Measurements from ENCODE around the gene RNF225. TPM values are rescaled to one million over a fixed set of nuclear protein-coding genes. Genes with fewer than 3 reads are reported as not detected.

The RNF225 gene
- total and polyA plus RNA-seq, 2 of the 13 experiments (the other 11 are each of a cell fraction or from before 2014, with no cell fraction given), result not detected

DNA sequence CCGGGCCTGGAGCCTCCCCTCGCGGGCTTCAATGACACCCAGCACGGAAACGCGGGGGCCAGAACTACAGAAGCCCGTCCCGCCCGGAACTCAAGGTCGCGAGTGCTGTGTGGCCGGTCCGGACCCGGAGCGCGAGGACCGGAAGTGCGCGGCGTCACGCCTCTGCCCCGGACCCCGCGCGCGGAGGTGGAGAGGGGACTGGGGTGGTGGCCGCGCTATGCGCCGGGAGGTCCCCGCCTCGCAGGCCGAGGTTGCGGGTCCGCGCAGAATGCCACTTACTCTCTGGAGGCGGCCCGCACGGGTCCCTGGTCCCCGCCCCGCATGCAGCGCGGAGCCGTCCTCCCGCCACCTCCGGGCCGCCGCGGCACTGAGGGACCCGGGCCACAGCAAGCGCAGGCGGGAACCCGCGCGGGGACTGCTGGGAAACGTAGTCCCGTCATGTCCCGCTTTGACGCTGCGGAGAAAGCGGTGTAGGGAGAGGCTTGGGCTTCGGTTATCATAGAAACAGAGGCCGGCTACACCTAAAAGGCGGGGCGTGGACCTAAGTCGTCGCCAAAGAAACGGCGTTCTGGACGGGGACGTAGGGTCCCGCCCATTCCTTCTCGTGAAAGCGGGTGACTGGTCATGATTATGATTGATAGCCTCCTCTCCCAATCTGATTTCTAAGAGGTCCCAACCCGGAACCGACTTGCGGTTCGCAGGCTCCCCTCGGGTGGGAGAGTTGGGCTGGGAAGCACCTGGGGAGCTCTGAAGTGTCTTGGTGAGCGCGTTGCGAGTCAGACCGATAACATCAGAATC lies 14.6 kb upstream of the RNF225 start, which contains the start of gene ZNF837 (continued):
- TF ChIP-seq ELK4 (CRISPR knock-in tag; IDR thresholded peaks at IDR 0.05; ENCODE audit: borderline replicate concordance) (0 out of 2 replicates have a peak, but pooled peaks have one; percentile 73), NFYC (CRISPR knock-in tag; IDR thresholded peaks at IDR 0.05) (peak; percentile 94), CC2D1A (CRISPR knock-in tag; IDR thresholded peaks at IDR 0.05) (peak; percentile 51; the same call in 1 of the 2 replicates), ZNF782 (CRISPR knock-in tag; IDR thresholded peaks at IDR 0.05; ENCODE audit: borderline replicate concordance) (peak; percentile 62; the same call in 1 of the 2 replicates), ZSCAN12 (CRISPR knock-in tag; IDR thresholded peaks at IDR 0.05) (peak; percentile 56; the same call in 1 of the 2 replicates), MTA3 (CRISPR knock-in tag; IDR thresholded peaks at IDR 0.05) (no peak), NFE2 (CRISPR knock-in tag; IDR thresholded peaks at IDR 0.05) (no peak), ZNF136 (CRISPR knock-in tag; IDR thresholded peaks at IDR 0.05; ENCODE audit: low read depth) (no peak), ZNF556 (CRISPR knock-in tag; IDR thresholded peaks at IDR 0.05; ENCODE audit: borderline replicate concordance) (peak; percentile 97; the same call in 1 of the 2 replicates), ZFP1 (CRISPR knock-in tag; IDR thresholded peaks at IDR 0.05) (peak; percentile 52), ZNF660 (CRISPR knock-in tag; IDR thresholded peaks at IDR 0.05; ENCODE audit: borderline replicate concordance, low read depth) (no peak), GTF2F1 (IDR thresholded peaks at IDR 0.05; ENCODE audit: low read length) (no peak), TEAD3 (CRISPR knock-in tag; optimal IDR thresholded peaks at IDR 0.05; ENCODE audit: borderline replicate concordance) (peak; percentile 76), ZNF678 (CRISPR knock-in tag; IDR thresholded peaks at IDR 0.05) (peak; percentile 29; the same call in 1 of the 2 replicates), ZBTB7B (CRISPR knock-in tag; IDR thresholded peaks at IDR 0.05) (peak; percentile 79), ZNF256 (CRISPR knock-in tag; conservative IDR thresholded peaks at IDR 0.05) (0 out of 2 replicates have a peak, but pooled peaks have one; percentile 54), HHEX (CRISPR knock-in tag; IDR thresholded peaks at IDR 0.05) (no peak), ZNF232 (CRISPR knock-in tag; IDR thresholded peaks at IDR 0.05; ENCODE audit: borderline replicate concordance) (peak; percentile 91), HCFC1 (IDR thresholded peaks at IDR 0.05; ENCODE audit: low read depth, low read length) (peak; percentile 84), ZNF224 (CRISPR knock-in tag; IDR thresholded peaks at IDR 0.05) (peak; percentile 19; the same call in 1 of the 2 replicates), ZNF781 (CRISPR knock-in tag; IDR thresholded peaks at IDR 0.05; ENCODE audit: borderline replicate concordance, not compliant biosample characterization) (no peak), SETDB1 (CRISPR knock-in tag; IDR thresholded peaks at IDR 0.05; ENCODE audit: borderline replicate concordance) (no peak), CEBPB (IDR thresholded peaks at IDR 0.05; ENCODE audit: borderline replicate concordance, low read depth, low read length) (no peak), MAFF (IDR thresholded peaks at IDR 0.05; ENCODE audit: low read depth, low read length) (no peak), ZNF737 (CRISPR knock-in tag; IDR thresholded peaks at IDR 0.05; ENCODE audit: borderline replicate concordance) (no peak), PCBP2 (optimal IDR thresholded peaks at IDR 0.05; ENCODE audit: low read depth, low read length, poor library complexity, severe bottlenecking) (no peak)
- TF ChIP-seq, protein P1, sequence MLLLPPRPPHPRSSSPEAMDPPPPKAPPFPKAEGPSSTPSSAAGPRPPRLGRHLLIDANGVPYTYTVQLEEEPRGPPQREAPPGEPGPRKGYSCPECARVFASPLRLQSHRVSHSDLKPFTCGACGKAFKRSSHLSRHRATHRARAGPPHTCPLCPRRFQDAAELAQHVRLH (CRISPR knock-in tag; IDR thresholded peaks at IDR 0.05; ENCODE audit: borderline replicate concordance, low read depth), result peak; percentile 89; the same call in 1 of the 2 replicates
- TF ChIP-seq, protein P2, sequence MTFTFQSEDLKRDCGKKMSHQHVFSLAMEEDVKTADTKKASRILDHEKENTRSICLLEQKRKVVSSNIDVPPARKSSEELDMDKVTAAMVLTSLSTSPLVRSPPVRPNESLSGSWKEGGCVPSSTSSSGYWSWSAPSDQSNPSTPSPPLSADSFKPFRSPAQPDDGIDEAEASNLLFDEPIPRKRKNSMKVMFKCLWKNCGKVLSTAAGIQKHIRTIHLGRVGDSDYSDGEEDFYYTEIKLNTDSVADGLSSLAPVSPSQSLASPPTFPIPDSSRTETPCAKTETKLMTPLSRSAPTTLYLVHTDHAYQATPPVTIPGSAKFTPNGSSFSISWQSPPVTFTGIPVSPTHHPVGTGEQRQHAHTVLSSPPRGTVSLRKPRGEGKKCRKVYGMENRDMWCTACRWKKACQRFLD (CRISPR knock-in tag; IDR thresholded peaks at IDR 0.05; ENCODE audit: borderline replicate concordance), result 0 out of 2 replicates have a peak, but pooled peaks have one; percentile 86
- TF ChIP-seq, protein P3, sequence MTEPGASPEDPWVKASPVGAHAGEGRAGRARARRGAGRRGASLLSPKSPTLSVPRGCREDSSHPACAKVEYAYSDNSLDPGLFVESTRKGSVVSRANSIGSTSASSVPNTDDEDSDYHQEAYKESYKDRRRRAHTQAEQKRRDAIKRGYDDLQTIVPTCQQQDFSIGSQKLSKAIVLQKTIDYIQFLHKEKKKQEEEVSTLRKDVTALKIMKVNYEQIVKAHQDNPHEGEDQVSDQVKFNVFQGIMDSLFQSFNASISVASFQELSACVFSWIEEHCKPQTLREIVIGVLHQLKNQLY (CRISPR knock-in tag; IDR thresholded peaks at IDR 0.05), result peak; percentile 35; the same call in 1 of the 2 replicates
